KMS-11 (cell line): ENCODE measurements around the gene WFDC1.

ENCODE experiments used
- H2AFZ ChIP-seq: fragments of 200-600 bp; sonication (generic); 2 replicates; pipeline ENCODE4 v1.6.1; 2016; ENCODE audit warnings: antibody characterized with exemption, mixed run types, low read depth
- H3K27ac ChIP-seq: fragments of 200-600 bp; sonication (generic); 2 replicates; pipeline ENCODE4 v1.6.1; 2016; ENCODE audit warnings: mild to moderate bottlenecking, mixed run types
- H3K27me3 ChIP-seq: fragments of 200-600 bp; sonication (generic); 2 replicates; pipeline ENCODE4 v1.6.1; 2017; ENCODE audit warnings: mild to moderate bottlenecking, low read depth, mixed run types, moderate library complexity; ENCODE audit not compliant: insufficient read depth
- H3K36me3 ChIP-seq: fragments of 200-600 bp; sonication (generic); 2 replicates; pipeline ENCODE4 v1.6.1; 2017; ENCODE audit warnings: mild to moderate bottlenecking, mixed run types; ENCODE audit not compliant: insufficient read depth
- H3K4me1 ChIP-seq: fragments of 200-600 bp; sonication (generic); 2 replicates; pipeline ENCODE4 v1.6.1; 2016; ENCODE audit warnings: mild to moderate bottlenecking, low read depth, mixed run types; ENCODE audit not compliant: poor library complexity, severe bottlenecking
- H3K4me2 ChIP-seq: fragments of 200-600 bp; sonication (generic); 2 replicates; pipeline ENCODE4 v1.7.0; 2016; ENCODE audit warnings: mild to moderate bottlenecking, mixed run types
- H3K4me3 ChIP-seq: fragments of 200-600 bp; sonication (generic); IDR thresholded peaks from 2 replicates; pipeline ENCODE4 v1.6.1; 2017; ENCODE audit warnings: low read depth, low read length, mixed read lengths; ENCODE audit not compliant: insufficient read depth
- H3K79me2 ChIP-seq: fragments of 200-600 bp; sonication (generic); 2 replicates; pipeline ENCODE4 v1.6.1; 2016; ENCODE audit warnings: low read depth, mixed run types; ENCODE audit not compliant: insufficient read depth
- H3K9ac ChIP-seq: fragments of 200-600 bp; sonication (generic); 2 replicates; pipeline ENCODE4 v1.6.1; 2016; ENCODE audit warnings: mild to moderate bottlenecking, mixed run types
- H4K20me1 ChIP-seq: fragments of 200-600 bp; sonication (generic); 2 replicates; pipeline ENCODE4 v1.6.1; 2016; ENCODE audit warnings: mild to moderate bottlenecking, mixed run types; ENCODE audit not compliant: insufficient read depth
- CTCF ChIP-seq: fragments of 200-600 bp; sonication (generic); conservative IDR thresholded peaks from 2 replicates; pipeline ENCODE4 v1.6.1; 2017; ENCODE audit warnings: low read depth, mild to moderate bottlenecking, antibody characterized with exemption, low read length, moderate library complexity, mixed read lengths

Gene WFDC1

GRCh38 chr16:84282533-84282932 is 12.1 kb upstream of the WFDC1 start:
- Histone ChIP-seq H3K4me2 (no peak overlapping the region), H3K27ac (no peak overlapping the region), H4K20me1 (no peaks in the 10 kb centered on the region), H3K79me2 (no peaks in the 10 kb centered on the region), H3K36me3 (no peaks in the 10 kb centered on the region), H3K4me1 (no peaks in the 10 kb centered on the region), H3K9ac (no peak overlapping the region), H2AFZ (no peak overlapping the region), H3K4me3 (no peak overlapping the region), H3K27me3 (peaks cover 87% of the 10 kb centered on the region)
- no peak for TF ChIP-seq CTCF

DNA sequence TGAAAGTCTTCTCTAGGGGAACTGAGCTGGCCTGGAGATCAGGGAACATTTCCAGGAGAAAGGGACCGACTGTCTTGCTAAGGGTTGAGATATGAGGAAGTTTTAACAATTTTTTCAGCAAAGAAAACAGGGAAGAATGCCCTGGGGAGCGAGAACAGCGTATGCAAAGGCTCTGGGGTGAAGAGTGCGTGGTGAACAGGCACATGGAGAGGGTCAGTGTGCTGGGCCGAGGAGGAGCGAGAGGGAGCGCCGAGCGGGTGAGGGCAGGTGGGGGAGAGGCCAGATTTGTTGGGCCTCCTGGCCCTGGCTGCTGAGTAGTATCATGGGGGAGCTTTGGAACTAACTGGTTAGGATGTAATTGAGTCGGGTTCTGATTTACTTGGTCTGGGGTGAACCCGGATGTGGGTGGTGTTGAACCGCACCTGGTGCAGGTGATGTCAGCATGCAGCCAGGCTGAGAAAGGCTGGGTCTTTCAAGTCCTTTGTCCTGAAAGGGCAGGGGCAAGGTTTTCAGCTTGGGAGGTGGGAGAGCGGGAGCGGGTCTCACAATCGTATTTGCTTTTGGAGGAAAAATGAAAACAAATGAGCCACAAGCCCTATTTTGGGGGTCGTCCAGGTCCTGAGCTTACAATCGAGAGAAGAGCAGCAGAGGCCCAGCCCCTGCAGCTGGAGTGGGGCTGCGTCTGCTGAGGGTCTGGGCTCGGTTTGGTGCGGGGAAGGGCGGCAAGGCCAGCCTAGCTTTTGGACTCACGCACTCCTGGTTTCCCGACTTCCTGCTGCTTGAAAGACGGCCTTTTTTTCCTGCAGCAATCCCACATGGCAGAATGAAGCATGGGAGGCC is 11.1 kb upstream of the WFDC1 start:
- H3K79me2 ChIP-seq = no peaks in the 10 kb centered on the region
- H3K27ac ChIP-seq = no peak overlapping the region
- H3K27me3 ChIP-seq = peaks cover 87% of the 10 kb centered on the region
- no peak for TF ChIP-seq CTCF
- H3K9ac ChIP-seq = no peak overlapping the region
- H3K4me3 ChIP-seq = no peak overlapping the region
- no peaks in the 10 kb centered on the region for H3K36me3 ChIP-seq
- H3K4me2 ChIP-seq = no peak overlapping the region
- no peaks in the 10 kb centered on the region for H4K20me1 ChIP-seq
- no peak overlapping the region for H2AFZ ChIP-seq
- no peaks in the 10 kb centered on the region for H3K4me1 ChIP-seq

- no peak overlapping the region for H3K27ac ChIP-seq
- no peaks in the 10 kb centered on the region for H4K20me1 ChIP-seq
- TF ChIP-seq CTCF = no peak
- H3K36me3 ChIP-seq = no peaks in the 10 kb centered on the region
- no peak overlapping the region for H3K9ac ChIP-seq
- no peak overlapping the region for H2AFZ ChIP-seq
- no peaks in the 10 kb centered on the region for H3K4me1 ChIP-seq
- no peaks in the 10 kb centered on the region for H3K79me2 ChIP-seq
- no peak overlapping the region for H3K4me3 ChIP-seq
- peaks cover 88% of the 10 kb centered on the region for H3K27me3 ChIP-seq
- no peak overlapping the region for H3K4me2 ChIP-seq
These were observed 10.4 kb upstream of the WFDC1 start for GRCh38 chr16:84284154-84284722.

- no peak overlapping the region for H3K27ac ChIP-seq
- H3K9ac ChIP-seq = no peak overlapping the region
- no peak overlapping the region for H3K4me3 ChIP-seq
- no peak overlapping the region for H3K4me2 ChIP-seq
- no peaks in the 10 kb centered on the region for H3K4me1 ChIP-seq
- H3K27me3 ChIP-seq = peaks cover 85% of the 10 kb centered on the region
- no peak overlapping the region for H2AFZ ChIP-seq
- H3K79me2 ChIP-seq = no peaks in the 10 kb centered on the region
- no peaks in the 10 kb centered on the region for H3K36me3 ChIP-seq
- TF ChIP-seq CTCF = no peak
- no peaks in the 10 kb centered on the region for H4K20me1 ChIP-seq
These were observed 8.0 kb upstream of the WFDC1 start for GRCh38 chr16:84286578-84287240.
